ENCODE results near the gene GRAMD4.
A peak's percentile ranks its signal among the peaks of the same experiment; 100 is the strongest.

The GRAMD4 gene

DNA sequence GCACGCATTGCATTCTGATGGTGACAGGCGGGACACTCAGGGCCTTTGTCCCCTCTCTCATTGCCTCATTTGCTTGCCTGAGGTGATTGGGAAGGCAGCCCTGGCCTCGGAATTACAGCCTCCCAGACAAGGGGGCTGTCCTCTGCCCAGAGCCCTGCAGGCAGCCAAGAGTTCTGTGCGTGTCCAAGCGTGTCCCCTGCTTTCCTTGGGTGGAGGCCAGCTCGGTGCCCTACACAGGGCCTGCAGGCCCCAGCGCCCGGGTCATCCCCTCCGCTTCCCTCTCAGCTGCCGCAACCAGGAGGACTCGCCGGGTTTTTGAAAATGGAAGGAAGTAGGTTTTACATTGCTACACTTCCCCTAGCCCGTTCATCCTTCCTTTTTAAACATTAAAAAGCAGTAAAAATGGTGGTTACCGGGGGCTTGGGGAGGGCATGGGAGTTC, 1.9 kb downstream of the GRAMD4 start:
- TF ChIP-seq JUND (IDR thresholded peaks at IDR 0.05; ENCODE audit: low read depth): no peak
- in situ Hi-C loops (cut with HindIII; ENCODE audit: low pct_unique_long_range_greater_than_20kb, low sequenced_read_pairs): no loop called here
- DNase-seq (ENCODE audit: low read depth in 1 of 2, low spot score in 1 of 2): no peak

GRCh38 chr22:46625113-46625842, 5.1 kb downstream of the GRAMD4 start:
- in situ Hi-C loops (cut with HindIII; ENCODE audit: low pct_unique_long_range_greater_than_20kb, low sequenced_read_pairs): no loop called here
- no peak for DNase-seq (ENCODE audit: low read depth in 1 of 2, low spot score in 1 of 2)
- no peak for TF ChIP-seq JUND (IDR thresholded peaks at IDR 0.05; ENCODE audit: low read depth)

DNA sequence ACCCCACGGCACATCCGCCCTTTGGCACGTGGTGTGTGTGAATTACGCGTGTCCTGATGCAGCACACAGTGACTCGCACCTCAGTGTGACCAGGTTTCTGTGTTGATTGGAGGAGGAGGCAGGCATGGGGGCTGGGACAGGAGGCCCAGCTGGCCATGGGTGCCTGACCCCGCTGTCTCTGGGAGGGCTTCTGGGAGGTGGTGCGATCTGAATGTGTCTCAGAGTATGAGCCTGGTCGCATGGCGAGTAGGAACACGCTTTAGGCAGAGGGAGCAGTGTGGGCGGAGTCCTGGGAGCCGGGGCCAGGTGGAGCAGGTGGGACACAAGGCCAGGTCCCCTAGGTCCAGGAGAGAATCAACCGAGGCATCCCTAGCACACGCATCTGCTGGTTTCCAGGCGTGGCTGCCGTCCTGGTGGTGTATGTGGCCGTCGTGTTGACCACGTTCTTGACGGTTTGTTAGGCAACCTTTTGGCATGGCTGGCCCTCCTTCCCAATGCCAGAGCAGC, 5.7 kb downstream of the GRAMD4 start:
- no peak for DNase-seq (ENCODE audit: low read depth in 1 of 2, low spot score in 1 of 2)
- TF ChIP-seq JUND (IDR thresholded peaks at IDR 0.05; ENCODE audit: low read depth): no peak
- in situ Hi-C loops (cut with HindIII; ENCODE audit: low pct_unique_long_range_greater_than_20kb, low sequenced_read_pairs): no loop called here

- no peak for DNase-seq (ENCODE audit: low read depth in 1 of 2, low spot score in 1 of 2)
- in situ Hi-C loops (cut with HindIII; ENCODE audit: low pct_unique_long_range_greater_than_20kb, low sequenced_read_pairs): no loop called here
- TF ChIP-seq JUND (IDR thresholded peaks at IDR 0.05; ENCODE audit: low read depth): no peak
Observed at GRCh38 chr22:46626356-46626755, 6.2 kb downstream of the GRAMD4 start.

DNA sequence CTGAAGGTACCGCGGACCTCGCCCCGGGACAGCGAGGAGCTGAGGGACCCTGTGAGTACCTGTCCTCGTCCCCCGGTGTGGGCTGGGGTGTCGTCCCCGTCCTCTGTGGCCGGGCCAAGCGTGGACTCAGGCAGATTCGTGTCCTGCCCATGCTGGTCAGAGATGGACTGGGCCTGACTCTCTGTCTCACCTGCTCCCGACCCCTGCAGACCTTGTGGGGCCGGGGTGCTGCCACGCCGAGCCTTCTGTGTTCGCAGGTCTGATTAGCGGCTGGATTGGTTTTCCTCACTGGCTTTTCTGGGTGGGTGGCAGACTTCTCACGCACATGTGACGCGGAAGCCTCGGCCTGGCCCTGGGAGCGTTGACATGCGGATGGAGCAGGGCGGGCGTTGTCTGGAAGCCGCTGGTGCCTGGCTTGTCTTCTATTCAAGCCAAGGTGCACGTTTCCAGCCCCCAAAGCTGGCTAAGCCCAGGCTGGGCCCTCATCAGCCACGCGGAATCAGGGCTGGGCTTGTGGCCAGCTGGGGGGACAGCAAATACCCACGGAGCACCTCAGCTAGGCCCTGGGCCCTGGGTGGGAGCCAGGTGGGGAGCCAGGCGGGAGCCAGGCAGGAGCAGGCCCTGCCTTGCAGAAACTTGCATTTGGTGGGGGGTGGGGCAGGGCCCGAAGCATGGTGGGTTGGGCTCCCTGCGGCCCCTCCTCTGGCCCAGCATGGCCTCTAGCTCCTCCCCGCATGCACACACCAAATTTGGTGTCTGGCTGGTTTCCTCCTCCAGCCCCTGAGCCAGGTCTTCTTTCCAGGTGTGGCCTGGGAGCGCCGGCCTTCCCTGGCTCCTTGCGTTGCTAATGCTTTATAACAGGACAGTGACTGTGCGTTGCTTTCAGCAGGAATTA, 7.0 kb downstream of the GRAMD4 start:
- peak in 1 of 2 experiments; percentile 22 for DNase-seq (ENCODE audit: low read depth in 1 of 2, low spot score in 1 of 2)
- in situ Hi-C loops (cut with HindIII; ENCODE audit: low pct_unique_long_range_greater_than_20kb, low sequenced_read_pairs): no loop called here
- TF ChIP-seq JUND (IDR thresholded peaks at IDR 0.05; ENCODE audit: low read depth): no peak

DNA sequence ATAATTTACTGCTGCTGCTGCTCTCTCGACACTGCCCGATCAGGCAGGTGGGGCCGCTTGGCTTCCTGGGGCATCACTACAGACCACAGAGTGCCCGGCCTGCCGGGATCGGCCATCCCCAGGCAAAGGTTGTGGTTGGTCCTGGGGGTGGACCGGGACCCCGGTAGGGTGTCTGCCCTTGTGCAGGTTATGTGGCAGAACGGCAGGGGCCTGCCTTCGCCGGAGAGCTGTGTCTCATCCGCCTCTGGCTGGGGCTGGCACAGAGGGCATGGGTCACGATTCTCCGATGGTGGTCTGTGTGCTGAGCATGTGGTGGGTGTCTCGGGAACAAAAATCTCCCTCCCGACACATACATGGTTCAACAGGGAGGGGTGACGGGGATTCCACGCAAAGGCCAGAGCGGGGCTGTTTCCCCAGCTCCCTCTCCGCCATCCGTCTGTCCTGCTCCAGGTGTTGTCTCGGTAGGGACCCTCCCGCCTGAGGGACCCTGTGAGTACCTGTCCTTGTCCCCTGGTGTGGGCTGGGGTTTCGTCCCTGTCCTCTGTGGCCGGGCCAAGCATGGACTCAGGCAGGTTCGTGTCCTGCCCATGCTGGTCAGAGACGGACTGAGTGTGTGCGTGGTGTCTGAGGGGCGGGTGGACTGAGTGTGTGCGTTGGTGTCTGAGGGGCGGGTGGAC, 7.8 kb downstream of the GRAMD4 start:
- DNase-seq (ENCODE audit: low read depth in 1 of 2, low spot score in 1 of 2): no peak
- in situ Hi-C loops (cut with HindIII; ENCODE audit: low pct_unique_long_range_greater_than_20kb, low sequenced_read_pairs): no loop called here
- TF ChIP-seq JUND (IDR thresholded peaks at IDR 0.05; ENCODE audit: low read depth): no peak

- no peak for DNase-seq (ENCODE audit: low read depth in 1 of 2, low spot score in 1 of 2)
- no peak for TF ChIP-seq JUND (IDR thresholded peaks at IDR 0.05; ENCODE audit: low read depth)
- in situ Hi-C loops (cut with HindIII; ENCODE audit: low pct_unique_long_range_greater_than_20kb, low sequenced_read_pairs): no loop called here
Observed at GRCh38 chr22:46628756-46629155, 8.6 kb downstream of the GRAMD4 start.

DNA sequence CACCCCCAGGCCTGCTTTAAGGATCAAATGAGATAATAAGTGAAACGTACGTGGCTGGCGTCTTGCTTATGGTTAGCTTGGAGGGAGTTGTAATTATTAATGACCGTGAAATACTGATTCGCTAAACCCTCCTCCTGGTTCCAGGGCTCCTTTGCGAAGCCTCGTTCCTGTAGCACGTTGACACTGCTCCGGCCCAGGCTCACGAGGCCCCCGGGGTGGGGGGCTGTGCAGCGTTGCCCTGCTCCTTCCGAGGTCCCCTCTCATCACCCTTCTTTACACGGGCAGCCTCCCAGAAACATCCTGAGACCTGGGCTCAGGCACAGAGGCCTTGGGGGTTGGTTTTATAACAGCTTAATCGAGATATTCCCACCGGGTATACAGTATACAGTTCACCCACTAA, 9.1 kb downstream of the GRAMD4 start:
- no peak for DNase-seq (ENCODE audit: low read depth in 1 of 2, low spot score in 1 of 2)
- no peak for TF ChIP-seq JUND (IDR thresholded peaks at IDR 0.05; ENCODE audit: low read depth)
- in situ Hi-C loops (cut with HindIII; ENCODE audit: low pct_unique_long_range_greater_than_20kb, low sequenced_read_pairs): no loop called here

DNA sequence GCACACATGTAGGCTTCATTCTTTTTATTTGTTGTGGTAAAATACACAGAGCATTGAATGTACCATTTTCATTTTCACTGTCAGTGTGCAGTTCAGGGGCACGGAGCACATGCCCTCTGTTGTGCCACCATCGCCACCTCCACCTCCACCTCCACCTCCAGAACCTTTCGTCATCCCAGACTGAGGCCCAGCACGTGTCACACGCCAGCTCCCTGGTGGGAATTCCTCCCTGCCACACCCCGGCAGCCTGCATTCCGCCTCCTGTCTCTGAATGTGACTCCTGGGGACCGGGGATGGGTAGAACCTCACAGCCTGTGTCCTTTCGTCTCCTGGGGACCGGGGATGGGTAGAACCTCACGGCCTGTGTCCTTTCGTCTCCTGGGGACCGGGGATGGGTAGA, 10.9 kb downstream of the GRAMD4 start:
- TF ChIP-seq JUND (IDR thresholded peaks at IDR 0.05; ENCODE audit: low read depth): no peak

DNA sequence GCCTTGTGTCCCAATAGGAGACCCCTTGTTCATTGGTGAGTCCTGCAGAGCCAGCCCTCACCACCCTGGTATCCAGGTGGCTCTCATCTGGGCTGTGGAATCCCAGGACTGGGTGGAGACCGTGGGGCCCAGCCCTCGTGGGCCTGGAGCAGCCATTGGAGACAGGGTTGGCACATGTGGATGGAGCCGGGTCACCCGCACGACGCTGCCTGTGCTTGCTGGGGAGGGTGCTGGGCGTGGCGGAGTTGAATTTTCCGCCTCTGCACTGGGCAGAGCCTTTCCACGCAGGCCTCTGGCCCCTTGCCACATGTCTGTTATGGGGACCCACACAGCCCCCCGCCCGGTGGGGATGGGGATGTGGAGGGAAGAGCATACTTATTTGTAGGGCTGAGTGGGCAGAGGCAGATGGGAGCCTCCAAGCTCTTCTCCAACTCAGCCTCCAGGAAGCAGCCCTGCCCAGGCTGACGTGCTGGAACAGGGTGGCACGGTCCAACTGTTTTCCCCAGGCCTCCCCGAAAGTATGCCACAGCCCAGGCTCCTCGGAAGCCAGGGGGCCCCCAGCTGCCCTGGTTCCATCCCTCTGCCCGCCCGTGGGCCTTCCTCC, 12.6 kb downstream of the GRAMD4 start:
- in situ Hi-C loops (cut with HindIII; ENCODE audit: low pct_unique_long_range_greater_than_20kb, low sequenced_read_pairs): no loop called here
- no peak for DNase-seq (ENCODE audit: low read depth in 1 of 2, low spot score in 1 of 2)
- no peak for TF ChIP-seq JUND (IDR thresholded peaks at IDR 0.05; ENCODE audit: low read depth)

More for the DNA sequence above, 10.9 kb downstream of the GRAMD4 start:
- no peak for DNase-seq (ENCODE audit: low read depth in 1 of 2, low spot score in 1 of 2)
- in situ Hi-C loops (cut with HindIII; ENCODE audit: low pct_unique_long_range_greater_than_20kb, low sequenced_read_pairs): no loop called here

DNA sequence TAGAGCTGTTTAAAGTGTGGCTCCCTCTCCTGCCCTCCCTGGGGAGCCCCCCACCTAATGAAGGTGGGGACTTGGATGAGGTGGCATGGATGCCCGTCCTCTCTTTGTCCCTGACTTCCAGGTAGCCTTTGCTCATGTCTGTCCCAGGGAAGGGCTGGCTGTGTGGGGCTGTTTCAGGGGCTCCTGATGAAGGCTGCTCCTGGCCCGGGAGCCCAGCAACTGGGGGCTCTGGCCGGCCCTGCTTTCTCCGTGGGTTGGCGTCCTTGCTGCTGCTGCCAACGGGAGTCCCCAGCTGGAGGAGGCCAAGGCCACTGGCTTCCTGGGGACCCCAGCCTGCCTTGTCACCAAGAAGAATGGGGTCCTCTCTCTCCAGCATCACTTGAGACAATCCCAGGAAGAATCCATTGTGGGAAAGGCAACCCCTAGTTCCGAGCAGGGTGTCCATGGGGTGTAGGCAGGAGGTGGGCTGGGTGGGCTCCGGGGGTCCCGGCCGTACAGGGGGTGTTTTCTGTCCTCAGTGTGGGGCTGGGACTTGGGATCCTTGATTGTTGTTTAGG, 13.2 kb downstream of the GRAMD4 start:
- in situ Hi-C loops (cut with HindIII; ENCODE audit: low pct_unique_long_range_greater_than_20kb, low sequenced_read_pairs): no loop called here
- no peak for TF ChIP-seq JUND (IDR thresholded peaks at IDR 0.05; ENCODE audit: low read depth)
- no peak for DNase-seq (ENCODE audit: low read depth in 1 of 2, low spot score in 1 of 2)
